ENCODE measurements around the gene GABRG1.

Gene GABRG1

GRCh38 chr4:46123913-46124755 lies at the start of gene GABRG1:
TSS of gene GABRG1 (minus strand) at chr4:46124054. CDS start at chr4:46123913, 141 bp downstream.
- no peak for DNase-seq (ENCODE audit: low spot score)
- TF ChIP-seq CTCF (IDR thresholded peaks at IDR 0.05; ENCODE audit: extremely low read depth, insufficient read depth, missing control alignments): no peak
- in situ Hi-C loops (cut with MboI; ENCODE audit: low pct_unique_long_range_greater_than_20kb, low sequenced_read_pairs, unreplicated experiment): no loop called here

DNA sequence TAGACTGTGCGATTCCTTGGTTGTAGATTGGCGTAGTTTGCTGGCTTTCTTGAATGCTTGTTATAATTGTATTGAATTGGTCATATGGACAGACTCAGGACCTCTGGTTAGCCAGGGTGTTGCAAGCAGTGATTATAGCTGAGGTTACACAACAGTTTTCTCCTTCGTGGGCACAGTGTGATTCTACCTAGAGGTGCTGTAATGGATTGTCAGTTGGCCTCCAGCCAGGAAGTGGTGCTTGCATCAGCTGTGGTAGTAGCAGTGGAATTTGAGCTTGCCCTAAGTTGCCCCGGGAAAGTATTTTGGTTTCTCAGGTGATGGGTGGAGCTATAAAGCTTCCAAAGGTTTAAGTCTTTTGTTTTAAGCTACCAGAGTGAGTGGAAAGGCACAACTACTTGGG lies 23.1 kb upstream of the GABRG1 start:
- TF ChIP-seq CTCF (IDR thresholded peaks at IDR 0.05; ENCODE audit: extremely low read depth, insufficient read depth, missing control alignments): no peak
- in situ Hi-C loops (cut with MboI; ENCODE audit: low pct_unique_long_range_greater_than_20kb, low sequenced_read_pairs, unreplicated experiment): no loop called here

GRCh38 chr4:46131498-46132057 lies 7.7 kb upstream of the GABRG1 start:
- no peak for DNase-seq (ENCODE audit: low spot score)
- TF ChIP-seq CTCF (IDR thresholded peaks at IDR 0.05; ENCODE audit: extremely low read depth, insufficient read depth, missing control alignments): no peak
- in situ Hi-C loops (cut with MboI; ENCODE audit: low pct_unique_long_range_greater_than_20kb, low sequenced_read_pairs, unreplicated experiment): no loop called here

More for the DNA sequence above, 23.1 kb upstream of the GABRG1 start:
- DNase-seq (ENCODE audit: low spot score): no peak

DNA sequence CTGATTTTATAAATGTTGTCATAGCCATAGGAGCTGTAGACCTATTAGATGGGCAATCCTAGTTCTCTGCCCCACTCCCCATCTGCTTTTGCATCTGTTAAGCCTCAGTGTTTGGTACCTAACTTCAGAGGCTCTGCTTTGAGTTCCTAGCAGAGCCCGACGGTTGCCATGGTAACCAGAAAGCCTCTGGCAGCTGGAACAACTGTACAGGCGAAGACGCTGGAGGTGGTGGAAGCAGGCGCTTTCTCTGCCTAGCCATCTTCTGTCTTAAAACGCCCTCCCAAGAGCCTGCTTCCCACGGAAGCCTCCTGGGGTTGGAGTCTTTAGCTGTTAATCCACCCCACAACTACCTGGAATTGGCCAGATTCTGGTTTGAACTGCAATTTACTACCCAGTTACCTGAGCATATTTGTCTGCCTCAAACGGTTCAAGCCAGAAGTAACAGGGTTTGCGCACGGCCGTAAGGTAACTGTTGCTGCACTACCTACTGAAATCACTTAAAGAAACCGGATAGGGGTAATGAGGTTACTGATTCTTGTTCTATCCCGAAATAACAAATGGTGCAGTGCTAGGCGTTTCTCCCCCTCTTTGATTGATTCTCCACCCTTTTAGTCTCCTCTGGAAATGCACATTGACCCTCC lies 1.0 kb upstream of the GABRG1 start:
- in situ Hi-C loops (cut with MboI; ENCODE audit: low pct_unique_long_range_greater_than_20kb, low sequenced_read_pairs, unreplicated experiment): no loop called here
- no peak for DNase-seq (ENCODE audit: low spot score)
- TF ChIP-seq CTCF (IDR thresholded peaks at IDR 0.05; ENCODE audit: extremely low read depth, insufficient read depth, missing control alignments): no peak

DNA sequence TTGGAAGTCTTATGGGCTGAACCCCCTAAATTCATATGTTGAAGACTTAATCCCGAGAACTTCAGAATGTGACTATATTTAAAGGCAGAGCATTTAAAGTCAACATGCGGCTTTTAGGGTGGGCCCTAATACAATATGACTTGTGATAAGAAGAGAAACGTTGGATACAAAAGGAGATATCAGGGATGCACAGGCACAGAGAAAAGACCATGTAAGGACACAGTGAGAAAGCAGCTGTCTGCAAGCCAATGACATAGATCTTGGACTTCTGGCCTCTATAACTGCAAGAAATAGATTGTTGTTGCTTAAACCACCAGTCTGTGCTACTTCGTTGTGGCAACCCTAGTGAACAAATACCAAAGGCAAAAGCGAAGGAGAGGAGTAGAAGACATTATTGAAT lies 42.2 kb downstream of the GABRG1 start:
- DNase-seq (ENCODE audit: low spot score): no peak
- in situ Hi-C loops (cut with MboI; ENCODE audit: low pct_unique_long_range_greater_than_20kb, low sequenced_read_pairs, unreplicated experiment): no loop called here
- no peak for TF ChIP-seq CTCF (IDR thresholded peaks at IDR 0.05; ENCODE audit: extremely low read depth, insufficient read depth, missing control alignments)

GRCh38 chr4:46081248-46081647 lies 42.6 kb downstream of the GABRG1 start:
- no peak for DNase-seq (ENCODE audit: low spot score)
- no peak for TF ChIP-seq CTCF (IDR thresholded peaks at IDR 0.05; ENCODE audit: extremely low read depth, insufficient read depth, missing control alignments)
- in situ Hi-C loops (cut with MboI; ENCODE audit: low pct_unique_long_range_greater_than_20kb, low sequenced_read_pairs, unreplicated experiment): no loop called here
